Measurements from ENCODE around the gene HES6.

DNA sequence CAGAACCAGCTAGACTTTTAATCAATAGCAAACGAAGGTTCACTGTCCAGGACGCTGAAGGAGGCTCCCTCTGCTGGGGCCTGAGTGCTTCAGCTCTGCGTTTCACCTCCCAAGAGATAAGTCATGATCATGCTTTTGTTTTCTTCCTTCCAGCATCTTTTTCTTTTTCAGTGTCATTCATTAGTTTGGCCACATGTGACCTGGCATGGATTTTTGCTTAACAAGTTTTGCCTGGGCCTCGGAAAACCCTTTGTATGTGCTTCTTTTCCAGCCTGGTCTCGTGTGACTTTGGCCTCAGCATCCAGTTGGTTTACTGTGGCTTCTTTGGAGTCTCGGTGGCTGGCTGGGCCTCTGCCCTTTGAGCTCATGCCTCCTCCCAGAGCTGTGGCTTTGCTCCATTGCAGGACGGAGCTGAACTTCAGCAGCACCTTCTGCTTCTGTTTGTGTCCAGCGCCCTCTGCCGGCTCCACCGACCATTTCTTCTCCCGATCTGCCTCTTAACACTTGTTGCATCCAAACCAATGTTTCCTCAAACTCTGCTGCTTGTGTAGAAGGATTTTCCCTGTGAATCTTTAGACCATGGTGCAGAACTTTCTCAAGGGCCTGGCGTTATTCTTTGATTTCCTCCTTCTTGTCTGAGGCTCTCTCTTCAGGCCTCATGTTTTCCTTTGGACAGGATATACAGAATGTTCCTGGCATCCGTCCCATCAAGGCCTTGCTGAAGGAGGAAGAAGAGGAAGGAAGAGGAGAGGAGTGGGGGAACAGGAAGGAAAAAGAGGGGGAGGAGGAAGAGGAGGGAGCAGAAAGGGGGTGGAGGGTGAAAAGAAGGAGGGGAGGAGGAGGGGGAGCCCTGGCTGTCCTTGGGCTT is 23.6 kb upstream of the HES6 start:
- TF ChIP-seq, protein P1, sequence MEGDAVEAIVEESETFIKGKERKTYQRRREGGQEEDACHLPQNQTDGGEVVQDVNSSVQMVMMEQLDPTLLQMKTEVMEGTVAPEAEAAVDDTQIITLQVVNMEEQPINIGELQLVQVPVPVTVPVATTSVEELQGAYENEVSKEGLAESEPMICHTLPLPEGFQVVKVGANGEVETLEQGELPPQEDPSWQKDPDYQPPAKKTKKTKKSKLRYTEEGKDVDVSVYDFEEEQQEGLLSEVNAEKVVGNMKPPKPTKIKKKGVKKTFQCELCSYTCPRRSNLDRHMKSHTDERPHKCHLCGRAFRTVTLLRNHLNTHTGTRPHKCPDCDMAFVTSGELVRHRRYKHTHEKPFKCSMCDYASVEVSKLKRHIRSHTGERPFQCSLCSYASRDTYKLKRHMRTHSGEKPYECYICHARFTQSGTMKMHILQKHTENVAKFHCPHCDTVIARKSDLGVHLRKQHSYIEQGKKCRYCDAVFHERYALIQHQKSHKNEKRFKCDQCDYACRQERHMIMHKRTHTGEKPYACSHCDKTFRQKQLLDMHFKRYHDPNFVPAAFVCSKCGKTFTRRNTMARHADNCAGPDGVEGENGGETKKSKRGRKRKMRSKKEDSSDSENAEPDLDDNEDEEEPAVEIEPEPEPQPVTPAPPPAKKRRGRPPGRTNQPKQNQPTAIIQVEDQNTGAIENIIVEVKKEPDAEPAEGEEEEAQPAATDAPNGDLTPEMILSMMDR (IDR thresholded peaks at IDR 0.05) = peak; percentile 92
- TF ChIP-seq ZFX (IDR thresholded peaks at IDR 0.05; ENCODE audit: borderline replicate concordance) = no peak

Data from 22Rv1 (cell line).